Stimulated activated naive CD8-positive, alpha-beta T cell treated with anti-CD3 and anti-CD28 coated beads, Interleukin-15, Interleukin-2, amounts not matched to agents 100 ng/mL and 50 ng/mL, for 24 hours (primary cell): ENCODE results near the gene CCDC7.
A peak's percentile ranks its signal among the peaks of the same experiment; 100 is the strongest.
"Not testable (repeated sequence)": the region's sequence is repeated elsewhere in the genome, so short reads cannot be mapped to it uniquely, and the experiment has no call there.

Experiments
- H3K27ac Mint-ChIP-seq: one replicate; pipeline ENCODE4 v1.8.0; 2021; ENCODE audit warnings: mild to moderate bottlenecking, mixed read lengths
- H3K27me3 Mint-ChIP-seq: one replicate; pipeline ENCODE4 v1.8.0; 2021; ENCODE audit warnings: mixed read lengths
- H3K36me3 Mint-ChIP-seq: one replicate; pipeline ENCODE4 v1.8.0; 2021; ENCODE audit warnings: low read depth, mixed read lengths
- H3K4me1 Mint-ChIP-seq: one replicate; pipeline ENCODE4 v1.8.0; 2021; ENCODE audit warnings: low read depth, mixed read lengths
- H3K4me3 Mint-ChIP-seq: one replicate; pipeline ENCODE4 v1.8.0; 2021; ENCODE audit warnings: mild to moderate bottlenecking, mixed read lengths
- H3K9me3 Mint-ChIP-seq: one replicate; pipeline ENCODE4 v1.8.0; 2021; ENCODE audit warnings: mixed read lengths

CCDC7 gene

DNA sequence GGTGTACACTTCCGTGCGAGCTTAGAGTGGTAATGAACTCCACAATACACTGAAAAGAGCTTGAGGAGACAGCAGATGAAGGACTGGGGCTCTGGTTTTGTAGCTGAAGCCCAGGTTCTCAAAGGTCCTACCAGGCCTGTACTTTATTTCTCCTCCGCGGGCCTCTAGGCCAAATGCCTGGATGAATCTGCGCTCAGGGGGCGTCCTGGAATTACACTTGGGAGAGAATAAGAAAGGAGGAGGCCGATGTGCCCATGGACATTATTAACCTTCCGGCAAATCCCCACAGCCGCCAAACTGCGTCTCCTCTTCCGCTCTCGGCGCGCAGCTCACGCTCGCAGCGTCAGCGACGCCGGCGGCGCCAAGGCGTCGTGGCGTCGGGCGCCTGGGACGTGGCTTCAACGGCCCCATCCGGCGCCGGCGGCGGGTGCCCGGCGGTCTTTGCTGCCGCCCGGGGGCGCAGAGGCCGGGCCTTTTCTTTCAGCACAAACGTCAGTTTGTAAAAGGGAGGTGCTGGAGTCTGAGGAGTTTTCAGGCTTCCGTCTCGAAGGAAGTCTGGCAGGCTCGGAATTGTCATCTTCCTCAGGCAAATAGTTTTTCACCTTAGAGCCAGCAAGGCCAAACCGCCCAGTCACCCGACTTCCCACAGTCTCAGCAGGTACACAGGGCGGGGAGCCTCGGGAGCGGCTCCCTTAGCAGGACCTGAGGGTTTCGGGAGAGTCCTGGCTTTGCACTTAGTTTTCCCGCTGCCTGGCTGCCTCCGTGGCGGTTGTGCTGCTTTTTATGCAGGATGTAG, at the start of gene CCDC7:
TSS of gene CCDC7 (plus strand) at position 401 of the 796 bp plus-strand sequence. CDS start 5,503 bp downstream, outside the sequence.
- H3K27ac Mint-ChIP-seq, result peak within 1 kb of the TSS; percentile 96
- no peaks in the 10 kb centered on the region for H3K9me3 Mint-ChIP-seq
- H3K27me3 Mint-ChIP-seq, result no peaks in the 10 kb centered on the region
- peaks cover 14% of the 10 kb centered on the region for H3K4me1 Mint-ChIP-seq
- no peaks in the 10 kb centered on the region for H3K36me3 Mint-ChIP-seq
- H3K4me3 Mint-ChIP-seq, result peak within 1 kb of the TSS; percentile 88

DNA sequence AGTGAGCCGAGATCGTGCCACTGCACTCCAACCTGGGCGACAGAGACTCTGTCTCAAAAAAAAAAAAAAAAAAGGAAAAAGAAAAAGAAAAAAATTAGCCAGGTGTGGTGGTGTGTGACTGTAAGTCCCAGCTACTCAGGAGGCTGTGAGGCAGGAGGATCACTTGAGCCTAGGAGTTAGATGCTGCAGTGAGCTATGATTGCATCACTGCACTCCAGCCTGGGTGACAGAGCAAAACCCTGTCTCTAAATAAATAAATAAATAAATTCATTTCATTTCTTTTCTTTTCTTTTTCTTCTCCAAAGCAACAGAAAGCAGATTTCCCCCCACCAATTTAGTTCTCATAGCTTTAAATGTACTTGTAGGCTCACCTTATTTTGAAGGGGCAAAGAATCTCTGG, 48.8 kb upstream of the CCDC7 start:
- not testable (repeated sequence) for H3K36me3 Mint-ChIP-seq, H3K4me1 Mint-ChIP-seq, H3K9me3 Mint-ChIP-seq, H3K27ac Mint-ChIP-seq, H3K4me3 Mint-ChIP-seq, H3K27me3 Mint-ChIP-seq

DNA sequence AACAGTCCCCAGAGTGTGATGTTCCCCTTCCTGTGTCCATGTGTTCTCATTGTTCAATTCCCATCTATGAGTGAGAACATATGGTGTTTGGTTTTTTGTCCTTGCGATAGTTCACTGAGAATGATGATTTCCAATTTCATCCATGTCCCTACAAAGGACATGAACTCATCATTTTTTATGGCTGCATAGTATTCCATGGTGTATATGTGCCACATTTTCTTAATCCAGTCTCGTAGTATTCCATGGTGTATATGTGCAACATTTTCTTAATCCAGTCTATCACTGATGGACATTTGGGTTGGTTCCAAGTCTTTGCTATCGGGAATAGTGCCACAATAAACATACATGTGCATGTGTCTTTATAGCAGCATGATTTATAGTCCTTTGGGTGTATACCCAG, 46.2 kb upstream of the CCDC7 start:
- not testable (repeated sequence) for H3K4me1 Mint-ChIP-seq, H3K4me3 Mint-ChIP-seq, H3K9me3 Mint-ChIP-seq, H3K36me3 Mint-ChIP-seq, H3K27me3 Mint-ChIP-seq, H3K27ac Mint-ChIP-seq

DNA sequence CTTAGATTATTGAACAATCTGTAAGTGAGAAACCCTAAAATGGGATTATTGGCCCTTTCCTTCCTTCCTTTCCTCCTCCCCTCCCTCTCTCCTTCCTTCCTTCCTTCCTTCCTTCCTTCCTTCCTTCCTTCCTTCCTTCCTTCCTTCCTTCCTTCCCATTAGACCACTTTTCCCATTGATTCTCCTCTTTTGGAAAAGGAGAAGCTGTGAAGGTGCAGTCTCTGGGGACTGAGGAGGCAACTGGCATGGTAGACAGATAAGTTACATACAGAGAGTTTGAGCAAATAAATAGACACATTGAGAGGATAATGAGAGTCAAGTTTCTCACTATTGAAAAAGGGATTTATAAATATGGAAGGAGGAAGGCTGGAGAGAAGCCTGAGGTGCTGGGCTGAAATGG, 45.0 kb upstream of the CCDC7 start:
- Mint-ChIP-seq H3K4me1 (no peaks in the 10 kb centered on the region), H3K9me3 (no peaks in the 10 kb centered on the region), H3K4me3 (no peak overlapping the region), H3K36me3 (no peaks in the 10 kb centered on the region), H3K27me3 (no peaks in the 10 kb centered on the region), H3K27ac (no peak overlapping the region)

DNA sequence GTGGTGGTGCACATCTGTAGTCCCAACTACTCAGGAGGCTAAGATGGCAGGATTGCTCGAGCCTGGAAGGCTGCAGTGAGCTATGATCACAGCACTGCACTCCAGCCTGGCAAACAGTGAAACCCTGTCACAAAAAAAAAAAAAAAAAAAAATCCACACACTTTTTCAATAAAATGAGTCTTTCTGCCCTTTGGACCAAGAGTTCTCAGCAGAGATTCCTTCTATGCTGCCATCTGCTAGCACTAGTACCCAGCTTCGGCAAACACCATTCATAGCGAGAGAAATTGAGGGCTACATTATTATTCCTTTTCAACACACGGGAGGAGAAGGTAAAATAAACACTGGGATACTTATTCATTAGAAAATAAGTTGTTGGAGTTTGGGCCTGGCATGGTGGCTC, 43.4 kb upstream of the CCDC7 start:
- Mint-ChIP-seq H3K36me3 (no peaks in the 10 kb centered on the region), H3K9me3 (no peaks in the 10 kb centered on the region), H3K4me3 (no peak overlapping the region), H3K4me1 (no peaks in the 10 kb centered on the region), H3K27me3 (no peaks in the 10 kb centered on the region), H3K27ac (no peak overlapping the region)

- no peak overlapping the region for H3K4me3 Mint-ChIP-seq
Observed at GRCh38 chr10:32403091-32403490, 42.8 kb upstream of the CCDC7 start.

DNA sequence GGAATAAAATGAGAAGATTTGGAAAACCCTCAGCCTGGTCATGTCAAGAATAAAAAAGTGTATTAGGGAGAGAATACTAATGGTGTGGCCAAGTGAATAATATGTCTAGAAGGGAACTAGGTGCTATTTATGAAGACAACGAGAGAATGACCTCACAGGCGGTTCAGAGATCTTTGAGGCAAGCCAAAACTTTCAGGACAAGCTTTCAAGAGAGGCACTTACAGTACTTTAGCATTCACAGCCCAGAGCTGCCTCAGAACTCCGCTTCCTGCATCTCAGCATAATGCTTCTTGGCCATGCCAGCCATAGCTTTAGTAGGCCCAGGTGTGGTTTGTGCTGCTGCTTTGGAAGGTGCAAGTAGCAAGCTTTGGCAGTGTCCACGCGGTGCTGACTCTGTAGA, 37.2 kb upstream of the CCDC7 start:
- Mint-ChIP-seq H3K4me3 (no peak overlapping the region), H3K27me3 (no peaks in the 10 kb centered on the region), H3K9me3 (no peaks in the 10 kb centered on the region), H3K27ac (no peak overlapping the region), H3K4me1 (peaks cover 11% of the 10 kb centered on the region), H3K36me3 (no peaks in the 10 kb centered on the region)

More at GRCh38 chr10:32403091-32403490, 42.8 kb upstream of the CCDC7 start:
- H3K27ac Mint-ChIP-seq, result no peak overlapping the region
- no peaks in the 10 kb centered on the region for H3K4me1 Mint-ChIP-seq
- no peaks in the 10 kb centered on the region for H3K9me3 Mint-ChIP-seq
- no peaks in the 10 kb centered on the region for H3K27me3 Mint-ChIP-seq
- H3K36me3 Mint-ChIP-seq, result no peaks in the 10 kb centered on the region

- H3K9me3 Mint-ChIP-seq, result no peaks in the 10 kb centered on the region
- H3K4me1 Mint-ChIP-seq, result peaks cover 19% of the 10 kb centered on the region
- H3K36me3 Mint-ChIP-seq, result no peaks in the 10 kb centered on the region
- peaks cover 4% of the 10 kb centered on the region for H3K27me3 Mint-ChIP-seq
- H3K4me3 Mint-ChIP-seq, result no peak overlapping the region
- H3K27ac Mint-ChIP-seq, result no peak overlapping the region
Observed at GRCh38 chr10:32409741-32410140, 36.2 kb upstream of the CCDC7 start.

GRCh38 chr10:32410569-32410968, 35.4 kb upstream of the CCDC7 start:
- Mint-ChIP-seq H3K4me3 (no peak overlapping the region), H3K27ac (no peak overlapping the region), H3K9me3 (no peaks in the 10 kb centered on the region)

GRCh38 chr10:32411797-32412498, 34.0 kb upstream of the CCDC7 start:
- Mint-ChIP-seq H3K36me3 (no peaks in the 10 kb centered on the region), H3K4me1 (peaks cover 19% of the 10 kb centered on the region), H3K4me3 (no peak overlapping the region), H3K27me3 (peaks cover 4% of the 10 kb centered on the region), H3K27ac (no peak overlapping the region), H3K9me3 (no peaks in the 10 kb centered on the region)

More at GRCh38 chr10:32410569-32410968, 35.4 kb upstream of the CCDC7 start:
- Mint-ChIP-seq H3K36me3 (no peaks in the 10 kb centered on the region), H3K4me1 (peaks cover 19% of the 10 kb centered on the region), H3K27me3 (peaks cover 4% of the 10 kb centered on the region)

GRCh38 chr10:32412499-32412853, 33.5 kb upstream of the CCDC7 start:
- H3K4me3 Mint-ChIP-seq, result no peak overlapping the region
- H3K9me3 Mint-ChIP-seq, result no peaks in the 10 kb centered on the region
- H3K36me3 Mint-ChIP-seq, result no peaks in the 10 kb centered on the region
- no peak overlapping the region for H3K27ac Mint-ChIP-seq
- H3K27me3 Mint-ChIP-seq, result peaks cover 4% of the 10 kb centered on the region
- H3K4me1 Mint-ChIP-seq, result peaks cover 19% of the 10 kb centered on the region

GRCh38 chr10:32413513-32413912, 32.4 kb upstream of the CCDC7 start:
- Mint-ChIP-seq H3K4me1 (peaks cover 19% of the 10 kb centered on the region), H3K27ac (peak overlapping the region; percentile 37), H3K9me3 (no peaks in the 10 kb centered on the region), H3K4me3 (no peak overlapping the region), H3K27me3 (peaks cover 4% of the 10 kb centered on the region), H3K36me3 (no peaks in the 10 kb centered on the region)

- no peaks in the 10 kb centered on the region for H3K9me3 Mint-ChIP-seq
- no peak overlapping the region for H3K4me3 Mint-ChIP-seq
- no peak overlapping the region for H3K27ac Mint-ChIP-seq
- no peaks in the 10 kb centered on the region for H3K36me3 Mint-ChIP-seq
- peaks cover 19% of the 10 kb centered on the region for H3K4me1 Mint-ChIP-seq
- peaks cover 4% of the 10 kb centered on the region for H3K27me3 Mint-ChIP-seq
Observed at GRCh38 chr10:32415361-32415760, 30.6 kb upstream of the CCDC7 start.

DNA sequence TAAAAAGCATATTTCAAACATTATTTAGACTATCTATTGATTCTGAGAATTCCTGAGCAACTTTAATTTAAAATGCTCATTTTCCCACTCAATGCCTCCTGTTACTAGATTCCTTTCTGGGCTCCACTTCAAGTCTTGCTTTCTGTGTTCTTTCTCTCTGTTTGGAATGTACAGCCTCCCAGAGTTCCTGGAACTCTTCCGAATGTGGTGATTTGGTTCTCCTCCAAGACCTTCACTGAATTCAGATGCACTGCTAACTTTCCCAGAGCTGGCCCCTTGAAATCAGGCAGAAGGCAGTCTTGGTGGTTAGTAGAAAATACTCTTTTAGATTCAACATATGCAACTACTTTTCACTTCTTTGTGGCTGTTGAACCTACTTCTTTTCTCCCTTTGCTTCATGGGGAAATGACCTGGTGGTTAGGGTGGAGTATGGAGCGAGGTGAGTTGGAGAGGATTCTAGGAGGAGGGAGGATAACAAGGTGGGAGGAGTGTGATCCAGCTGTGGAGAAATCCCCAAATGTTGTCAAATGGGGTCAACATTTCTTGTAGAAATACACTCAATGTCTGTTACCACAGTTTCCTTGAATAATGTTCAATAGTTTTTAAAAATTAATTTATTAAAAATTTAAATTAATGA, 27.9 kb upstream of the CCDC7 start:
- no peak overlapping the region for H3K4me3 Mint-ChIP-seq
- H3K27ac Mint-ChIP-seq, result no peak overlapping the region
- H3K36me3 Mint-ChIP-seq, result no peaks in the 10 kb centered on the region
- H3K4me1 Mint-ChIP-seq, result peaks cover 13% of the 10 kb centered on the region
- H3K9me3 Mint-ChIP-seq, result no peaks in the 10 kb centered on the region
- peaks cover 4% of the 10 kb centered on the region for H3K27me3 Mint-ChIP-seq

- Mint-ChIP-seq H3K36me3 (no peaks in the 10 kb centered on the region), H3K9me3 (no peaks in the 10 kb centered on the region), H3K4me3 (no peak overlapping the region), H3K27me3 (peaks cover 4% of the 10 kb centered on the region), H3K27ac (no peak overlapping the region), H3K4me1 (peaks cover 8% of the 10 kb centered on the region)
Observed at GRCh38 chr10:32418572-32418971, 27.4 kb upstream of the CCDC7 start.
